ENCODE measurements around the gene PRKAB1. TPM values are rescaled to one million over a fixed set of nuclear protein-coding genes. Genes with fewer than 3 reads are reported as not detected.

Gene PRKAB1
- total RNA-seq, 4 donors from 2014 or later = 11.3 to 28.6 (median 15.1) TPM

DNA sequence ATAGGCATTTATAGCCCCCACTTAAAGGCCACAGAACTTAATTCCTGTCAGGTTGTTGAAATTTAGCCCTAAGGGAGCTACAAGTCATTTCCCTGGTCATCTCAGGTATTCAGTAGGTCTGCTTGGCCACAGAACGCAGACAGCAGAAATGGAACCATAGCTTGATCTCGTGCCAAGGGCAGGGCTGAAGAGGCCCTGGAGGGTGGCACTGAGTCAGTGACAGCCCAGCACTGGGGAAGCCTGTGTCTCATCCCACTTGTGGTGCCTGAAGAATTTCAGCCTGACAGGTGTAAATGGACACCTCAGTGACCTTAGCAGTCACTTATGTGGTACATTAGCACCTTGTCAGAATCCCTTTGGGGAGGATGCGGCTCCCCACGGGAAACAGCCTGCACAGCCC, 6.6 kb downstream of the PRKAB1 start:
- TF ChIP-seq, protein P1, sequence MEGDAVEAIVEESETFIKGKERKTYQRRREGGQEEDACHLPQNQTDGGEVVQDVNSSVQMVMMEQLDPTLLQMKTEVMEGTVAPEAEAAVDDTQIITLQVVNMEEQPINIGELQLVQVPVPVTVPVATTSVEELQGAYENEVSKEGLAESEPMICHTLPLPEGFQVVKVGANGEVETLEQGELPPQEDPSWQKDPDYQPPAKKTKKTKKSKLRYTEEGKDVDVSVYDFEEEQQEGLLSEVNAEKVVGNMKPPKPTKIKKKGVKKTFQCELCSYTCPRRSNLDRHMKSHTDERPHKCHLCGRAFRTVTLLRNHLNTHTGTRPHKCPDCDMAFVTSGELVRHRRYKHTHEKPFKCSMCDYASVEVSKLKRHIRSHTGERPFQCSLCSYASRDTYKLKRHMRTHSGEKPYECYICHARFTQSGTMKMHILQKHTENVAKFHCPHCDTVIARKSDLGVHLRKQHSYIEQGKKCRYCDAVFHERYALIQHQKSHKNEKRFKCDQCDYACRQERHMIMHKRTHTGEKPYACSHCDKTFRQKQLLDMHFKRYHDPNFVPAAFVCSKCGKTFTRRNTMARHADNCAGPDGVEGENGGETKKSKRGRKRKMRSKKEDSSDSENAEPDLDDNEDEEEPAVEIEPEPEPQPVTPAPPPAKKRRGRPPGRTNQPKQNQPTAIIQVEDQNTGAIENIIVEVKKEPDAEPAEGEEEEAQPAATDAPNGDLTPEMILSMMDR (IDR thresholded peaks at IDR 0.05) = no peak
- TF ChIP-seq POLR2A (IDR thresholded peaks at IDR 0.05) = no peak
- TF ChIP-seq POLR2AphosphoS5 (IDR thresholded peaks at IDR 0.05) = no peak
- no peak for TF ChIP-seq EP300 (IDR thresholded peaks at IDR 0.05)
- peak overlapping the region; percentile 8 for H3K27ac ChIP-seq
- H3K4me3 ChIP-seq = no peak overlapping the region
- WGBS = 89% methylated on average over 4 of the region's 4 CpGs
- H3K4me1 ChIP-seq = peaks cover 32% of the 10 kb centered on the region
- H3K27me3 ChIP-seq = no peaks in the 10 kb centered on the region
- H3K9me3 ChIP-seq = no peaks in the 10 kb centered on the region
- DNase-seq (ENCODE audit: low spot score in 2 of 2) = no peak
- H3K36me3 ChIP-seq = peaks cover 80% of the 10 kb centered on the region

DNA sequence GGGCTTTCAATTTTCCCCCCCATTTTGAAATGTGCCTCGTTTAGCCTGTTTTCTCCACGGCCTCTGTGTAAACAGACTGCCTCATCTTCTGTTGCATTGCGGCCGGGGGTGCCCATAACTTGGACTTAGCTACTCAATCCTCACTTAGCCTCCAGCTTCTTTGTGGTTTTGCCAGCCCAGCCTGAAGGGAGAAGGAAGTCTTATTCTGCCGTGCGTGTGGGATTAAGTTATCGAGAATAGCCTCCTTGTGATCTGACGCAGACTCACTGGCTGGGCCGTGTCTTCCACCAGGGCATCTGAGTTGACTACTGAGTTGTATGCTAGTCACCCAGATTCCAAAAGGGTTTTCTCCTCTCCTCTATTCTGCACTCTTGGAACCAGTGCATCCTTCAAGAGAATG, 8.1 kb downstream of the PRKAB1 start:
- TF ChIP-seq, protein P1 (IDR thresholded peaks at IDR 0.05) = no peak
- TF ChIP-seq EP300 (IDR thresholded peaks at IDR 0.05) = no peak
- no peak for TF ChIP-seq POLR2AphosphoS5 (IDR thresholded peaks at IDR 0.05)
- no peak for TF ChIP-seq POLR2A (IDR thresholded peaks at IDR 0.05)
- whole genome bisulfite sequencing = 81% methylated on average over 9 of the region's 9 CpGs
- no peak overlapping the region for H3K27ac ChIP-seq
- no peak overlapping the region for H3K4me3 ChIP-seq
- peaks cover 18% of the 10 kb centered on the region for H3K4me1 ChIP-seq
- no peaks in the 10 kb centered on the region for H3K27me3 ChIP-seq
- H3K9me3 ChIP-seq = no peaks in the 10 kb centered on the region
- H3K36me3 ChIP-seq = peaks cover 94% of the 10 kb centered on the region
- DNase-seq (ENCODE audit: low spot score in 2 of 2) = no peak

DNA sequence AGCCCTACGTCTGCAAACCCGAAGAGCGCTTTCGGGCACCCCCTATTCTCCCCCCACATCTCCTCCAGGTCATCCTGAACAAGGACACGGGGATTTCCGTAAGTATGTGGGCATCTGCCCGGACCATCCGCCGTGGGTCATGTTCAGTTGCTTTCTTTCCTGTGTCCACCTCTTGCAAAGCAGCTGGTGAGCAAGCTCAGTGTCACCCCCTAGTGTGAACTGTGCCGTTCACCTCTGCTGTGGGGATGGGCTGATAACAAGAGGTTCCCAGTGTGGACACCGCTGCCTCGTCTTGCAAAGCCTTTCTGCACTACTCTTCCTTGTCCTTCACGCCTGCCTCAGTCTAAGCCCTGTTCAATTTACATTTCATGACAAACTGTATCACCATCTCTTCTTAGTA, 8.6 kb downstream of the PRKAB1 start:
- H3K9me3 ChIP-seq = no peaks in the 10 kb centered on the region
- H3K36me3 ChIP-seq = peaks cover 98% of the 10 kb centered on the region
- H3K4me3 ChIP-seq = no peak overlapping the region
- 92% methylated on average over 13 of the region's 13 CpGs for WGBS
- H3K27ac ChIP-seq = no peak overlapping the region
- DNase-seq (ENCODE audit: low spot score in 2 of 2) = no peak
- H3K27me3 ChIP-seq = no peaks in the 10 kb centered on the region
- TF ChIP-seq, protein P1 (IDR thresholded peaks at IDR 0.05) = no peak
- no peak for TF ChIP-seq EP300 (IDR thresholded peaks at IDR 0.05)
- no peak for TF ChIP-seq POLR2AphosphoS5 (IDR thresholded peaks at IDR 0.05)
- TF ChIP-seq POLR2A (IDR thresholded peaks at IDR 0.05) = no peak
- H3K4me1 ChIP-seq = peaks cover 18% of the 10 kb centered on the region

DNA sequence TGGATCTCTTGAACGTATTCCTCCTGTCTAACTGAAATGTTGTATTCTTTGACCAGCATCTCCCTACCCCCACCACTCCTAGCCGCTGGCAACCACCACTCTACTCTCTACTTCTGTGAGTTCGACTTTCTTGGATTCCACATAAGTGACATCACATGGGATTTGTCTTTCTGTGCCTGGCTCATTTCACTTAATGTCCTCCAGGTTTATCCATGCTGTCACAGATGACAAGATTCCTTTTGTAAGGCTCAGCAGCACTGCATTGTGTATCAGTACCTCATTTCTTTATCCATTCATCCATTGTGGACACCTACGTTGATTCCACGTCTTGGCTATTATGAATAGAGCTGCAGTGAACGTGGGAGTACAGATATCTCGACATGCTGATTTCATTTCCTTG, 10.5 kb downstream of the PRKAB1 start:
- TF ChIP-seq POLR2A (IDR thresholded peaks at IDR 0.05) = no peak
- TF ChIP-seq, protein P1 (IDR thresholded peaks at IDR 0.05) = no peak
- no peak for TF ChIP-seq POLR2AphosphoS5 (IDR thresholded peaks at IDR 0.05)
- no peak for TF ChIP-seq EP300 (IDR thresholded peaks at IDR 0.05)
- no peak overlapping the region for H3K27ac ChIP-seq
- H3K36me3 ChIP-seq = peaks cover 86% of the 10 kb centered on the region
- 86% methylated on average over 7 of the region's 7 CpGs for WGBS
- no peaks in the 10 kb centered on the region for H3K27me3 ChIP-seq
- H3K4me3 ChIP-seq = no peak overlapping the region
- DNase-seq (ENCODE audit: low spot score in 2 of 2) = no peak
- no peaks in the 10 kb centered on the region for H3K9me3 ChIP-seq
- H3K4me1 ChIP-seq = peaks cover 16% of the 10 kb centered on the region

DNA sequence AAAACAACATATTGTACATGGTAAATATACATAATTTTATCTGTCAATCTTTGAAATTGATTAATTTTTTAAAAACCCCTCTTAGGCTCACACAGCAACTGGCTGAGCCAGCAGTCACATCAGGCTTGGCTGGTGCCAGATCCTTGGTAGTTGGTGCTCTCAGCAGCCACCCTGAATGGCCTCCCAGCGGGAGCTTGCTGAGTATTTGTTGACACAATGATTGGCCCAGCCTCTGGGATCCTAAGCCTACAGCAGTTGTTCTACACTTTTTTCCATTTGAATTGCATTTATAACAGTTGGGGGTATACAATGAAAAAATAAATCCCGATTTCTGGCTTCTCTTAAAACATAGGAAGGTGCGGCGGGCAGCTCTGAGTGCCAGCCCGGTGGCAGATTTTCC, 11.1 kb downstream of the PRKAB1 start:
- Histone ChIP-seq H3K36me3 (peaks cover 80% of the 10 kb centered on the region), H3K9me3 (no peaks in the 10 kb centered on the region), H3K27ac (no peak overlapping the region), H3K4me1 (peaks cover 16% of the 10 kb centered on the region), H3K4me3 (no peak overlapping the region), H3K27me3 (no peaks in the 10 kb centered on the region)
- no peak for DNase-seq (ENCODE audit: low spot score in 2 of 2)
- TF ChIP-seq, protein P1 (IDR thresholded peaks at IDR 0.05) = no peak
- TF ChIP-seq EP300 (IDR thresholded peaks at IDR 0.05) = no peak
- no peak for TF ChIP-seq POLR2AphosphoS5 (IDR thresholded peaks at IDR 0.05)
- TF ChIP-seq POLR2A (IDR thresholded peaks at IDR 0.05) = no peak
- 96% methylated on average over 5 of the region's 5 CpGs for WGBS
